SKM-1 treated with dmso at 0.1 percent for 144 hours (cell line): Measurements from ENCODE around the gene NR1H4.
"Not testable (repeated sequence)": the region's sequence is repeated elsewhere in the genome, so short reads cannot be mapped to it uniquely, and the experiment has no call there.

Experiments
- DNase-seq: peaks from one replicate; lab custom pipeline; 2025; ENCODE audit not compliant: unreplicated experiment; lab: John Stamatoyannopoulos, UW

NR1H4 gene

DNA sequence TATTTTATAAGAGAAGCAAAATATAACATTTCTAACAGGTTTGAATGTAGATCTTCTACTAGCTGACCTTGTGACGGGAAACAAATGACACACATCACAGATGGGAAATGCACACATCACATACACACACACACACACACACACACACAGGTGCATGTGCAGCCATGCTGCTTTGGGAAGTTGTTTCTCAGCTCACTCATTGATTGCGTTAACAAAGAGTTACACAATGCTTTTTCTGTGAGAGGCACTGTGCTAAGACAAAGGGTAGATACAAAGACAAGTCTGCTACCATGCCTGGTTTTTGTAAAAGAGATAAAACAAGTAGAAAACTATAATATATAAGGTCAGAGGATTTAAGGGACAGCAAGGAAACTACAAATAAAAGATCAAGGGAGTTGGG, 1.3 kb upstream of the NR1H4 start:
- DNase-seq = no peak

DNA sequence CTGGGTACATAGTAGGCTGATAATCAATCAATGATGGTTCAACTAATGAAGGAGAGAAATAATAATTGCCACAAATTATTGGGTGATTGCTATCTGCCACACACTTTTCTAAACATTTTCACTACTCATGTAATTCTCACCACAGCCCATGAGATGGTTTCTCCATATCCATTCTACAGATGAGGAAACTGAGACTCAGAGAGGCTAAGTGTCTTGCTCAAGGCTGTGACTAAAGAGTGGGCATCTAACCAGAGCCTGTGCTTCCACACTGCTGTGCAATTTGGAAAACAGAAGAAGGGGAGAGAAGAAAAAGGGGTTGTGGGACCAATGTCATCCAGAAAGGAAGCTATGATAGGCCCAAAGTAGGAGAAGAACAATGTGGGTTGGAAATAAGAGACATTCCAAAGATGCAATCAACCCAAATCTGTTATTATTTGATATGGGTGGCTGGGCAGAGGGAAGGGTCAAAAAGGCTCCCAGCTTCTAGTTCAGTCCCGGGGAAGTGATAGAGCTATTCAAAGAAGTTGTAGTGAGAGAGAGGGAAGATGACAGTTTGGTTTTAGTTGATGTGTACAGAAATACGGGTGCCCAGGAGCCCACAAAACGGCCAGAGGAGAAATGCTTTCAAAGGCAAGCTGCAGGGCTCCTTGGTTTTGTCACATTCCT, 483 bp upstream of the NR1H4 start:
- DNase-seq = no peak

DNA sequence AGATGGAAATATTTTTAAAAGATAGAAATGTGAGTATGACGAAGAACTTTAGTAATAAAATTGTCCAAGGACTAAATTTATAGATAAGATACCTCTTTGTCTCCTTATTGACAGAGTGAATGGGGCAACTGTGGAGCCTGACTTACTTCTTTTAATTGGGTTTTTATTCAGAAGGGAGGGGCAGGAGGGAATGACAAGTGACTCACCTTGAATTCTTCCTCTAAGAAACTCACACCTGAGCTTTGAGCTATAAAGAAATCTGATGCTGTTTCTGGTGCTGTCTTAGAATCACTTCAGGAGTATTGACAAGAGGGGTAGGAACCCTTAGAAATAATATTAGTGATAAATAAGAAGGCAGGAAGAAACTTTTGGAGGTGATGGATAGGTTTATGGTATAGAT, 951 bp downstream of the NR1H4 start:
- DNase-seq = no peak

DNA sequence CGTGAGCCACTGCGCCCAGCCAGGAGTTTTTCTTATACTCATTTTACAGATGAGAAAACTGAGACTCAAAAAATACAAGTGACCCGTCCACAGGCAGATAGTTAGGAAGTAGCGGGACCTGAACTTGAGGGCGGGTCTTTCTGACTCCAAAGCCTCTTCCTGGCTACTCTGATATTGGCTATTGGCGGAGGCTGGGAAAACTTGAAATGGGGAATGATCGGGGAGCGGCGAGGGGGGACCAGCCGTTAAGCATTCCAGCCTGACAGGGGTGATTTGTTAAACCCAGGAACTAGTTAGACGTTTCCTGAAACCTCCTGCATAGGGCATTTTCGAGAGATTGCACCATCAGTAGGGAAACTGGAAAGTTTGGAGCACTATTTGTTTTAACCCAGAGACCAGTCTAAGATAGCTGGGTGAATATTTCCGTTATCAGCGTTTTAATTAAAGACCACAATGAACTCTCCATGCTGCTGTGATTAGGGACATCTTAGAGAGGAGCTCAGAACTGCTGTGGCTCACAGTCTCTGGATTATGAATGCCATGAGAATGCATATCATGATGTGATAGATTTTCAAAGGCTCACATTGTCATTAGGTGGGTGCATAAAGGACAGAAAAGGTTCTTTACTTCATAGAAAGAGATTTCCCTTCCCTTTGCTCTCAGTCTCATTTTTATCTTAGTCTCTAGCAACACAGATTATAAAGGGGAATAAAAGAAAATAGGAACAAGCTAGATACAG, 2.5 kb downstream of the NR1H4 start:
- DNase-seq = no peak

DNA sequence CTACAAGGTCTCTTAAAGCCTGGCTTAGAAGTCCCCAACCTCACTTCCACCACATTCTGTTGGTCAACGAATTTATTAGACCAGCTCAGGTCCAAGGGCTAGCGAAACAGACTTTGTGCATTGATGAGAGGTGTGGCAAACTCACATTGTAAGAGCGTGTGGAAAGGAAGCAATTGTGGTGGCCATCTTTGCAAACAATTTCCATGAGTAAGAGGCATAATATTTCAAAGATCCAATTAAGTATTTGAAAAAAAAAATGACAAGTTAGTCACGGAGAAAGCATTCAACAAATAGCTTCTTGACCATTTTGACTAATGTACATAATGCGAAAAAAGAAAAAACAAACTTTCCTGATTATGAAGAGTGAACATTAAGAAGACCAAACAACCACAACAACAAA, 7.4 kb downstream of the NR1H4 start:
- no peak for DNase-seq

DNA sequence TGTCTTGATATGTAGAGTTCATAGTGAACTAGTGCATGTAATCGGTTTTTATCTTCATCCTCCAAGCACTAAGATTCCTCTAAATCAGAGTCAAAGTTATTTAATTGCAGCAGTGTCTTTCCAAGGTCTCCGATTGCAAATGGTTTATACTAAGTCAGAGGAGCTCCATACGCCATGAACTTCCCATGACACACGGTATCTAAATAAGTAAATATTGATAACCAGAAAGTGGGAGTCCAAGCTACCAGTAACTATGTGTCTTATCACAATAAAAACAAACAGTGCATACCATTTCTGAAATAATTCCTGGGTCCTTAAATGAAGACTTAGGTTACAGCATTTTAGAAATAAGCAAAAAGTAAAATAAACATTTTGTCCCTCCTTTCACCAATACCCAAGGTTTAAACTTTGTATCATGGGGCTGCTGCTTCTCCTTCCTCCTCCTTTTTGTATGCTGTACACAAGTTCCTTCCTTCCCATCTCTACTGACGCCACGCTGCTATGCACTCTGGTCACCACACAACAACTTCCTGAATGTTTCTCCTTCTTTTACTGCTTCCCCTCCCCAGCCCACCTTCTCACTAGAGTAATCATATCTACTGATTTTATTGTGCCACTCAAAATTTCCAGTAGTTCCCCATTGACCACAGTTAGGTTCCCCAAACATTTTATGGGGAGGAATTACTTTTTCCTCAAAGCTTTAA, 10.7 kb downstream of the NR1H4 start:
- no peak for DNase-seq

DNA sequence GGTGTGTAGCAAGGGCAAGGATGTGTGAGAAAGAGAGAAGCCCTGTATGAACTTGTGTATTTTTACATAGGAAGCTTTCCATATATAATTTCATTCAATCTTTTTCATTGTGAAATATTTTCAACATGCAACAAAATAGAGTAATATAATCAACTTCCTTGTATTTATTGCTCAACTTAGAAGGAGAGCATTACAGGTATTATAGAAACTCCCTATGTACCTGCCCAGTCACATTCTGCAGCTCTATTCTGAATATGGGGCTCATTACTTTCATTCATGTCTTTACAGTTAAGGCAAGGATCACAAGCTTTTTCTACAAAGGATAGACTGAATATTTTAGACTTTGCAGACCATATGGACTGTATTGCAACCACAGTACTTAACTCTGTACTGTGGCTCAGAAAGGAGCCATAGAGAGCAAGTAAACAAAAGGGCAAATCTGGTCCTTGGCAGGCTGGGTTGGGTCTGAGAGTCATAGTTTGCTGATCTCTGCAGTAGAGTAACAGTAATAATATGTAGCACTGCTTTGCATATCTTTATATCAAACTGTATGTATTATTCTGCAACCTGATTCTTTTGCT, 11.3 kb downstream of the NR1H4 start:
- DNase-seq = no peak

DNA sequence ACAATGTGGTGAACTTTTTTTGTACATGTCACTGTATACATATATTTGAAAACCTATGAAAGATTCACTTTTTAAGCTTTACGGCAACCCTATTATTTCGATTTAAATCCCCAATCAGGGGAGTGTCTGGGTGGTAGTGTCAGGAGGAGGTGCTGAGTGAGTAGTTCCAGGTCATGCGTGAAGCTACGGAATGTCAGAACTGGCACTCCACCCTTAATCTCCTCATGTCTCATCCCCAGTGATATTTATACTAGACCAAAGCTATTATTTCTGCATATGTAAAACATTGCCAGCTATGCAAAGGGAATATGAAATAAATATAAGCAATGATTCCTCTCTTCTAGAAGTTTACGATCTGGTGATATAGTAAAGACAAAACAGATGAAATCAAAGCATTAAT, 12.3 kb downstream of the NR1H4 start:
- no peak for DNase-seq

DNA sequence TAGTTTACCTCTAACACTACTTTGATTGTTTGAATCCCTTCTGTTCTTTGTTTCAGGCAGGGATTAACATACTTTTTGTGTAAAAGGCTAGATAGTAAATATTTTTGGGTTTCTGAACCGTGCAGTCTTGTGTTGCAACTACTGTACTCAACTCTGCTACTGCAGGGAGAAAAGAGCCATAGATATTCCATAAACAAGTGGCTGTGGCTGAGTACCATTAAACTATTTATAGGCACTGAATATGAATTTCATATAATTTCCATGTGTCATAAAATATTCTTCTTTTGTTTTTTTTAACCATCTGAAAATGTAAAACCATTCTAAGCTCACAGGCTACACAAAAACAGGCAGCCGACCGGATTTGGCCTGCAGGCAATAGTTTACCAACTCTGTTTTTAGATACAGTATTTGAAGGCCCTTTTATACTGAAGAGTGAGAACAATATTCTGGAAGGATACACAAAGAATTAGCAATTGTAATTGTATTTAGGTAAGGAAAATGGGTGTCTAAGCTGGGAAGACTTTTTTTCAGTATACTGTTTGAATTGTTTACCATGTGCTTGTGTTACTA, 15.7 kb downstream of the NR1H4 start:
- no peak for DNase-seq

DNA sequence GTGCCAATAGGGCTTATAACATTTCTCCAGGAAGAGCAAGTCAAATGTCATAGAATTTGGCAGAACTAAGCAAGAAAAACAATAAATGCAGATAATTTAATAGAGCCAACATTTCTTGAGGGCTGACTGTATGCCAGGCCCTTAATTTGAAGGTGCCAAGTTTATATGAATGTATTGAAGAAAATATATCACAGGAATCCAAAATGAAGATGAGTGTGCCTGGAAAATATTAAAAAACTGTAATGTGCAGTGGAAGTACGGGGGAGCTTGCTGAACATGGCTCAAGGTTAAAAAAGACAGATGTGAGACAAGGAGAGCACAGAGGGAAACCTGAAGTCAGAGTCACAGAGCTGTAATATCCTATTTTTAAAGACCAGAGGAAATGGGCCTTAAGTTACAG, 16.4 kb downstream of the NR1H4 start:
- DNase-seq = no peak

DNA sequence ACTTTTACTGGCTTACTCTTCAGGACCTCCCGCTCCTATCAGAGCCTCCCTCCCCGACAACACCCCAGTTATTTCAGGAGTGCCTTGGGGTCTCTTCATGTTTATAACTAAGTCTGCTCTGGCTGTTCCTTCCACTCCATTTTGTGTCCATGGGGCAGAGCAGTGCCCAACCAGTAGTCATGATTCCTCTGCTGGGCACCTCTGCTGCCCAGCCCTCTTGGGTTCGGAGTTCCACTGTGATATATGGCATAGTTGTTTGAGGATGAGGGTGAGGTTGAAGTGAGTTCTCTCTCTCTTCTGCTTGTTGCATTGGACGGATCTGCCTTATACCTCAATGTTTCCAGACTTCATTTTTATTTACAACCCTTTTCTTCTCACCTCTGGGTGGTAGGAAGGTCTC, 17.4 kb downstream of the NR1H4 start:
- no peak for DNase-seq

DNA sequence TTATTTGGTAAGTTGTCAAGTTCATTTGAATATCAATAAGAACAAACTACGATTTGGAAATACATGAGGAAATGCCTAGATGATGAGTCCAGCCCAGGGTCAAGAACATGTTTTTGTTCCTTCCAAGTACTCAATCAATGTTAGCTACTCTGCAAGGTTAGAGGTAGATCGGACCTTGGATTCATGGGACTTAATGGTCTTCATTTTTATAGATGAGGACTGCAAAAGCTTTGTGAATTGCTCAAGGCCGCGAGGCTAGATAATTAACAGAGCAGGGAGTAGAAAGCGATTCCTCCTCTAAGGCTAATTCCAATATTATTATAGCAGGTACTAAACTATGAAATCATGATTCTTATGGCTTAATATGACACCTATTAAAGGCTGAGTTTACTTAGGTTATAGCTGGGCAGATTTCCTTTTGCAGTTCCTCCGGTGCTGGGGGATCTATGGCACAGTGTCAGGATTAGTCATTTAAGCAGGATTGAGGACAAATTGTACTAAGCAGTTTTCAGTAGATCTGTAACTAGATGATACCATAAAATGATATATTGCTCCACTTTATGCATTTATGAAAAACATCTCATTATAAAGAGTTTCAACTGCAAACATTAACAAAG, 19.8 kb downstream of the NR1H4 start:
- no peak for DNase-seq

DNA sequence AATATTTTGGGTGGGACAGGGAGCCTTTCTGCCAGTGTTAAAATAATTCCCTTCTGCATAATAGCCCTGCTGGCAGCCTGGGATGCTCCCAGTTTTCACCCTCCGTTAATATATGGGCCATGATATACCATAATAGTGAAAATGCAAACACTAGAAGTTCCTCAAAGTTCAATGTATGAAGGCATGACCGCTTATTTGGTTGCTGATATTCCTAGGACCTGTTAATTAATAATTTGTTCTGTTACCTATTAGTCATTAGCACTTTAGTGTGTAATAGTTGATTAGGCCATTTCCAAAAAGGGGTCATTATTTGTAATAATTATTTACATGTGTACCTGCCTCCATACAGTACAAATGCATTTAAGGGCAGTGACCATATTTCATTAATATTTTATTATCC, 20.4 kb downstream of the NR1H4 start:
- DNase-seq = no peak

DNA sequence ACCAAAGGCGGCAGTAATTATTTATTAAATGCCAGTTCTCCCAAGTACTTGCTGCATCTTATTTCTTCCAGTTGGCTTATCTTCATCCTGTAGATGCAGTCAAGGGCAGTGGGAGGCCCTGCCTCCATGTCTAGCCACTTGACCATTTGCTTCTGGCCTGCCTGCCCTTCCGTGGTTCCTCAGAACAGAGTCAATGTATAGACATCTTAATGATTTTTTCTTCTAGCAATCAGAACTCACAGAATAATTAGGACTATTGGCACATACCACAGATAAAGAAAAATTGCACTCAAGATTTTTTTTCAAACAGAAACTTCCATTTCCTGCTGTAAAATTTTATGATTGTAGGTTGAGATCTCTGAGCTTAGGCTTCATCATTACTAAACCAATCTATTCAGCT, 20.9 kb downstream of the NR1H4 start:
- DNase-seq = no peak

DNA sequence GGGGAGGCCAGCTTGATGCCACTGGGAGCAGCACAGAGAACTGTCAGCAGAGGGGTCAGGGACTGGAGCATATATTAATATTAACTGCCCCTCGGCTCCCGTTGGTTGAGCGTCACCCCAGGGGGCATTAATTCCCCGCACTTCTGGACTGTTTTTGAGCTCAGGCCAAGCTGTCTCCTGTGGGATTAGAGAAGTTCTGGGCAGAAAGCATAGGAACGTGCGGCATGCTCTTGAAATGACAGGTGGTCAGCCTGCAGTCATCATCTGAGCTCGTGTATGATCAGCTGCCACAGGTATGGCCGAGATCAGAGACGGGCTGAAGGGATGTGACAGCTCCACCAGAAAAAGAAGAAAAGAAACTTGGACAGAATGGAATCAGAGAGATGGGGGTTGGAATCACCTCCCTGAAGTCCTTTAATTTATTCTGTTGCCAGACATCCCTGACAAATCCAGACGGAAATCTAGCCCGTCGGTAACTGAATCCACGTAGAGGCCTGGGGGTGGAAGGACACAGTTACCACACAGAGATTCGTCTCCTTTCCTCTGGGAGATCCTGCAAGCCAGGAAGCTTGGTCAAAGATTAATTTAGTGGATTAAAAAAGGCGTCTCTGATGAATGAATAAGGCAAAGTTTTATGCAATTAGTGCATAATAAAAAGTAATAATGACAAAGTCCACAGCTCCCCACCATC, 23.6 kb downstream of the NR1H4 start:
- no peak for DNase-seq

DNA sequence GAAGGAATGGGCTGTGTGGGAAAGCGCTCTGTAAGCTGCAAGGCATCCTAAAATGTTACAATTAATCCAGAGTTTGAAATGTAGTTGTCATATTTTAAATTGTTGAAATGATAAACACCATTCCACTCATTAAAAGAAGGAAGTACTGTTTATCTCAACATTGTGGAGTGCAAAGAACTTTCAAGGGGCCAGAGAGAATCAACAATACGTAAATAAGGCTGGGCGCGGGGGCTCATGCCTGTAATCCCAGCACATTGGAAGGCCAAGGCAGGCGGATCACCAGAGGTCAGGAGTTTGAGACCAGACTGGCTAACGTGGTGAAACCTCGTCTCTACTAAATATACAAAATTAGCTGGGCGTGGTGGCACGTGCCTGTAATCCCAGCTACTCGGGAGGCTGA, 24.5 kb downstream of the NR1H4 start:
- DNase-seq = no peak

DNA sequence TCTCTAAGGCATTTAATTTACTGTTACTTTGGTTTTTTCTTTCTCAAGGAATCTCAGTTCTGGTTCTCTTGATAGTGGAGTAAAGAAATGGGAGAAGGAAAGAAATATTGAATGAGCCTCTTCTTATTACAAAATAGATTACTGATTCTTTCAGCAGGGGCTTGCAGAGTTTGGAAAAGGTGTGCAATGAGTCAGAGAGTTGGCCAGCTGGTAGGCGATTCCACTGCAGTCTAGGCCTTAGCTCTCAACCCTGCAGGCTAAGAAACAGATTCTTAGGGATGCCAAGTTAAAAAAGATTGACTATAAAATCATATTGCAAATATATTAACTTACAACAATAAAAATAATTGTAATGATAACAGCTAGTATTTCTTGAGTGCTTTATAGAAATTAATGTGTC, 25.8 kb downstream of the NR1H4 start:
- no peak for DNase-seq

DNA sequence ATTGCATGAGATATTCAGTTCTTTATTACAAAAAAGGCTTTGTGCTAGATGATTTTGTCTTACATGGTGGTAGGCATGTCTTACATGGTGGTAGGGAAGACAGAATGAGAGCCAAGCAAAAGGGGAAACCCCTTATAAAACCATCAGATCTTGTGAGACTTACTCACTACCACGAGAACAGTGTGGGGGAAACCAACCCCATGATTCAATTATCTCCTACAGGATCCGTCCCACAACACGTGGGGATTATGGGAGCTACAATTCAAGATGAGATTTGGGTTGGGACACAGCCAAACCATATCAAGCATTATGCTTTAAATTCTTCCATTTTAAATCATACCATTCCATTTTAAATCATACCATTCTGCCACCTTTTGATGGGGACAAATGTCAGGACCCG, 29.1 kb downstream of the NR1H4 start:
- DNase-seq = not testable (repeated sequence)

DNA sequence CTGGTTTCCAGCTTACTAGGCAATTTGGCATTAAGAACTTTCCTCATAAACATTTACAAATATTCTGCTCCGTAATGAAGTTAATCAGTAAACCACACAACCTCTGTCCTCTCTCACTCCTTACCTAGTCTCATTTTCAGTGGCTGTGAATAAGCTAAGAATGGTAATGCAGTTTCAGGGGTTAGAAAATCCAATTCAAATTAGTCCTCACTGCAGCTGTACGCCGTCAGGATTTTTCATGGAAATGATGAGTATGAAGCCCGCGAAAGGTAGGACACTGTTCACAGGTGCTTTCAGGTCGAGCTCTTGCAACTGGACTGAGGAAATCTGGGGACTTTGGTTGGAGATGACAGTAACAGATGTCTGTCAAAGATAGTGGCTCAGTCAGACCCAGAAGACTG, 29.6 kb downstream of the NR1H4 start:
- no peak for DNase-seq

DNA sequence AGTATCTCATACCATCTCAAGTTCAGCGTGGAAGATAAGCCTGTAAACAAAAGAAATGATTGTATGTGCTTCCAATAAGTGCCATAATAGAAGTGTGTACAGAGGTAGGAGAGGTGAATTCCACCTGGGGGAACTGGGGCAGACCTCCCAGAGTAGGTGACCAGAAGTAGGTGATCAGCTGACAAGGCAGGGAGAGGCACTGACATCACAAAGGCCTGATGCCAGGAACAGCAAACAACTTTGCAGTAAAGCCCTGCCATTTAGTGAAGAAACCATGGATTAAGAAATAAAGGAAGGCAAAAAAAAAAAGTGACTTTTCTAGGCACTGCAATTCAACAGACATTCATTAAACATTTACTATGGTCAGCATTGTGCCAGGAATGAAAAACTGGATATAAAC, 31.1 kb downstream of the NR1H4 start:
- DNase-seq = no peak

DNA sequence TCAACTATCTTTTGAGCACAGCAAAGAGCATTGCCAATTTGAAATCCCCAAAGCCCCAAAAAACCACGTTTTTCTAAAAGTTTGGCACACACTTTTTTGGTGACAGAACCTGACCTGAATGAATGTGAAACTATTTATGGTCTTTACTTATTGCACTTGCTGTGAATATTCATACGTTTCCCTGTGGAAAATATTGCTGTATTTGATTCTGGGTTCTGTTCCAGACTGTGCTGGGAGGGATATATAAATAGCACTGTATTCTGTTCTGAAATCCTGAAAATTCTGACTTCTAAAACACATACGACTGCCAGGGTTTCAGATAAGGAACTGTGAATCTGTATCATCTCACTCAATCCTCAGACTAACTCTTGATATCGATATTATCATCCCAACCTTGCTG, 35.1 kb downstream of the NR1H4 start:
- no peak for DNase-seq
